HG03354 (cell line): ENCODE results near the gene ABCA10.
A peak's percentile ranks its signal among the peaks of the same experiment; 100 is the strongest.
"Not testable (repeated sequence)": the region's sequence is repeated elsewhere in the genome, so short reads cannot be mapped to it uniquely, and the experiment has no call there.

Experiments used
- ATAC-seq: cut with Tn5 transposase; IDR thresholded peaks from one replicate; pipeline ENCODE4 v1.9.1; 2021; ENCODE audit warnings: mild to moderate bottlenecking; ENCODE audit not compliant: unreplicated experiment, poor library complexity, severe bottlenecking

The ABCA10 gene

GRCh38 chr17:69228576-69228975 is at the start of gene ABCA10:
Gene ABCA10 (minus strand): TSS chr17:69228824. CDS start chr17:69225358, 3,466 bp downstream.
- ATAC-seq: no peak

- ATAC-seq: not testable (repeated sequence)
Observed at GRCh38 chr17:69276279-69276678, 47.7 kb upstream of the ABCA10 start.

- ATAC-seq: no peak
Observed at GRCh38 chr17:69275751-69276150, 47.1 kb upstream of the ABCA10 start.

- no peak for ATAC-seq
Observed at GRCh38 chr17:69271023-69271422, 42.4 kb upstream of the ABCA10 start.

- no peak for ATAC-seq
Observed at GRCh38 chr17:69269131-69269998, 40.7 kb upstream of the ABCA10 start.

GRCh38 chr17:69268543-69269014 is 40.0 kb upstream of the ABCA10 start:
- ATAC-seq: no peak

GRCh38 chr17:69267219-69267618 is 38.6 kb upstream of the ABCA10 start:
- no peak for ATAC-seq

- no peak for ATAC-seq
Observed at GRCh38 chr17:69265873-69266272, 37.2 kb upstream of the ABCA10 start.

- no peak for ATAC-seq
Observed at GRCh38 chr17:69254187-69254586, 25.6 kb upstream of the ABCA10 start.

GRCh38 chr17:69250641-69251040 is 22.0 kb upstream of the ABCA10 start:
- ATAC-seq: no peak

- no peak for ATAC-seq
Observed at GRCh38 chr17:69246726-69247375, 18.2 kb upstream of the ABCA10 start.

GRCh38 chr17:69246202-69246601 is 17.6 kb upstream of the ABCA10 start:
- no peak for ATAC-seq

GRCh38 chr17:69245617-69246016 is 17.0 kb upstream of the ABCA10 start:
- ATAC-seq: no peak

- ATAC-seq: no peak
Observed at GRCh38 chr17:69239611-69240600, 11.3 kb upstream of the ABCA10 start.

- no peak for ATAC-seq
Observed at GRCh38 chr17:69236946-69237345, 8.3 kb upstream of the ABCA10 start.

- no peak for ATAC-seq
Observed at GRCh38 chr17:69236464-69236863, 7.8 kb upstream of the ABCA10 start.

- peak; percentile 95 for ATAC-seq
Observed at GRCh38 chr17:69235338-69236058, 6.9 kb upstream of the ABCA10 start.

- ATAC-seq: no peak
Observed at GRCh38 chr17:69232650-69233049, 4.0 kb upstream of the ABCA10 start.

- no peak for ATAC-seq
Observed at GRCh38 chr17:69231521-69231920, 2.9 kb upstream of the ABCA10 start.
